ENCODE measurements around the gene SPOCD1.

DNA sequence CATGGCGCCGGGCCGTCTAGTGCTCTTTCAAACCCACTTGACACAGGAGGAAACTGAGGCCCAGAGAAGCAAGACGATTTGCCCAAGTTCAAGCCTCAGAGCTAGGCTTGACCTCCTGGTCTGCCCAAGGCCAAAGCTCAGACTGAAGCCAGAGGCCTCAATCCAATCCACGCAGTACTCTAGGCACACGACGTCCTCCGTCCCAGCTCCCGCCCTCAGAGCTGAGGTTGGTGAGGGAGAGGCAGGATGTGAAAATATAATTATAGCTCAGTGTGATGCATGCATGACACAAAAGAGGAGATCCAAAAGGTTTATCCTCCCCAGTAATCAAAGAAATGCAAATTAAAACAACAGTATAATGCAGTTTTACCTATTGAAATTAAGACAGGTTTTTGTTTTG is 36.1 kb downstream of the SPOCD1 start:
- TF ChIP-seq YY1 (tag by site-specific recombination; IDR thresholded peaks at IDR 0.05) = no peak
- no peak for TF ChIP-seq ZNF561 (tag by site-specific recombination; IDR thresholded peaks at IDR 0.05; ENCODE audit: borderline replicate concordance)
- TF ChIP-seq ZNF704 (tag by site-specific recombination; IDR thresholded peaks at IDR 0.05) = no peak
- no peak for TF ChIP-seq PRDM2 (tag by site-specific recombination; IDR thresholded peaks at IDR 0.05; ENCODE audit: borderline replicate concordance)
- TF ChIP-seq ZBTB21 (tag by site-specific recombination; IDR thresholded peaks at IDR 0.05) = no peak
- TF ChIP-seq KLF9 (tag by site-specific recombination; IDR thresholded peaks at IDR 0.05; ENCODE audit: low read depth) = no peak
- no peak for TF ChIP-seq ZNF354C (tag by site-specific recombination; IDR thresholded peaks at IDR 0.05; ENCODE audit: borderline replicate concordance, low read depth)

All from HEK293 (cell line).